ENCODE data around the gene GIMAP8.

DNA sequence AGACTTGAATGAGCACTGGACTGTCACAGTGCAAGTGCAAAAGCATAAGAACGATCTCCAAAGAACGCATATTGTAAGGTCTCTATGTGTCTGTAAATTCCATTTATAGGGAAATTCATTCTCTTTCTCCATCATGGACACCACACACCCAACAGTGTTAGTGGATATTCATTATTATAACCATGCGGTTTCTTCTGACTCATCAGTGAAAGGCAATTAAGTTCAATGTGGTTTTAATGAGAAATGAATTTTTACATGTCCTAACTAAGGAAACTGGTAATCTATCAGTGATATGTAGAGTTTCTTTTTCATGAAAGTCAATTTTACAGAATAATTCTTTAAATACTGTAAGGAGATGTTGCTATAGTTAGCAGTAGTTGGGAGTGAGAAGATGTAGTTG lies 25.9 kb downstream of the GIMAP8 start:
- TF ChIP-seq, protein P1, sequence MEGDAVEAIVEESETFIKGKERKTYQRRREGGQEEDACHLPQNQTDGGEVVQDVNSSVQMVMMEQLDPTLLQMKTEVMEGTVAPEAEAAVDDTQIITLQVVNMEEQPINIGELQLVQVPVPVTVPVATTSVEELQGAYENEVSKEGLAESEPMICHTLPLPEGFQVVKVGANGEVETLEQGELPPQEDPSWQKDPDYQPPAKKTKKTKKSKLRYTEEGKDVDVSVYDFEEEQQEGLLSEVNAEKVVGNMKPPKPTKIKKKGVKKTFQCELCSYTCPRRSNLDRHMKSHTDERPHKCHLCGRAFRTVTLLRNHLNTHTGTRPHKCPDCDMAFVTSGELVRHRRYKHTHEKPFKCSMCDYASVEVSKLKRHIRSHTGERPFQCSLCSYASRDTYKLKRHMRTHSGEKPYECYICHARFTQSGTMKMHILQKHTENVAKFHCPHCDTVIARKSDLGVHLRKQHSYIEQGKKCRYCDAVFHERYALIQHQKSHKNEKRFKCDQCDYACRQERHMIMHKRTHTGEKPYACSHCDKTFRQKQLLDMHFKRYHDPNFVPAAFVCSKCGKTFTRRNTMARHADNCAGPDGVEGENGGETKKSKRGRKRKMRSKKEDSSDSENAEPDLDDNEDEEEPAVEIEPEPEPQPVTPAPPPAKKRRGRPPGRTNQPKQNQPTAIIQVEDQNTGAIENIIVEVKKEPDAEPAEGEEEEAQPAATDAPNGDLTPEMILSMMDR (IDR thresholded peaks at IDR 0.05): no peak
- TF ChIP-seq POLR2AphosphoS5 (IDR thresholded peaks at IDR 0.05): no peak
